HEK293 (cell line): ENCODE results near the gene PSMA7.

Experiments used
- CTCF ChIA-PET: fragments of 350-600 bp; formaldehyde crosslinking; extraction: SDS; loops from one replicate; lab custom pipeline; 2021; ENCODE audit warnings: antibody characterized with exemption; lab: Yijun Ruan, JAX
- POLR2A ChIA-PET: fragments of 300-600 bp; formaldehyde crosslinking; extraction: SDS; loops from one replicate; lab custom pipeline; 2020; ENCODE audit warnings: antibody characterized with exemption, inconsistent platforms; lab: Yijun Ruan, JAX
- H3K27ac ChIP-seq: fragments of 200-500 bp; sonication (Bioruptor generic); 2 replicates; pipeline ENCODE4 v1.5.1; 2014; ENCODE audit warnings: low read depth, low read length, control low read depth, inconsistent platforms; ENCODE audit errors: extremely low read depth
- H3K36me3 ChIP-seq, 2 experiments: fragments of 200-500 bp in 1 of 2; sonication (Bioruptor generic) in 1 of 2; 1 replicate in 1 of 2; 2 replicates in 1 of 2; pipeline ENCODE4 v1.5.1; 2014 to 2017; ENCODE audit warnings: inconsistent platforms in 2 of 2, low read length in 2 of 2; ENCODE audit not compliant: control insufficient read depth in 2 of 2, insufficient read depth in 1 of 2
- H3K4me1 ChIP-seq: fragments of 200-500 bp; sonication (Bioruptor generic); 2 replicates; pipeline ENCODE4 v1.5.1; 2014; ENCODE audit warnings: mild to moderate bottlenecking, low read length, inconsistent platforms; ENCODE audit not compliant: control insufficient read depth, insufficient read depth
- H3K4me3 ChIP-seq: 2 replicates; pipeline ENCODE4 v1.5.1; 2011; ENCODE audit warnings: low read depth, mild to moderate bottlenecking, control low read depth, low read length, moderate library complexity
- H3K9me3 ChIP-seq: fragments of 200-500 bp; sonication (Bioruptor generic); 2 replicates; pipeline ENCODE4 v1.5.1; 2014; ENCODE audit warnings: low read depth, low read length, inconsistent platforms; ENCODE audit not compliant: control insufficient read depth, insufficient read depth
- EGR2 ChIP-seq: fragments of 450-650 bp; formaldehyde crosslinking; IDR thresholded peaks from 2 replicates; pipeline ENCODE4 v1.5.1; 2016; ENCODE audit warnings: low read depth, missing biosample characterization, missing genetic modification characterization
- PATZ1 ChIP-seq: fragments of 450-650 bp; formaldehyde crosslinking; IDR thresholded peaks from 2 replicates; pipeline ENCODE4 v1.5.1; 2016; ENCODE audit warnings: missing biosample characterization, missing genetic modification characterization
- PRDM10 ChIP-seq: fragments of 450-650 bp; formaldehyde crosslinking; IDR thresholded peaks from 2 replicates; pipeline ENCODE4 v1.5.1; 2016; ENCODE audit warnings: missing biosample characterization, missing genetic modification characterization
- TCF7L2 ChIP-seq: IDR thresholded peaks from 2 replicates; pipeline ENCODE4 v1.6.1; 2011; ENCODE audit warnings: low read depth, mild to moderate bottlenecking, inconsistent platforms, low read length, moderate library complexity, borderline replicate concordance
- ZBTB1 ChIP-seq: fragments of 450-650 bp; formaldehyde crosslinking; IDR thresholded peaks from 2 replicates; pipeline ENCODE4 v1.5.1; 2016; ENCODE audit warnings: missing biosample characterization, missing genetic modification characterization
- ZBTB11 ChIP-seq: fragments of 450-650 bp; formaldehyde crosslinking; conservative IDR thresholded peaks from 2 replicates; pipeline ENCODE4 v1.5.1; 2016; ENCODE audit warnings: low read depth, missing biosample characterization, missing genetic modification characterization
- ZFP37 ChIP-seq: fragments of 450-650 bp; formaldehyde crosslinking; IDR thresholded peaks from 2 replicates; pipeline ENCODE4 v1.5.1; 2016; ENCODE audit warnings: missing biosample characterization, missing genetic modification characterization
- ZNF114 ChIP-seq: fragments of 450-650 bp; formaldehyde crosslinking; IDR thresholded peaks from 2 replicates; pipeline ENCODE4 v1.5.0; 2017; ENCODE audit warnings: missing biosample characterization, missing genetic modification characterization
- ZNF148 ChIP-seq: fragments of 450-650 bp; formaldehyde crosslinking; IDR thresholded peaks from 2 replicates; pipeline ENCODE4 v1.5.0; 2017; ENCODE audit warnings: missing biosample characterization, missing genetic modification characterization, borderline replicate concordance
- ZNF174 ChIP-seq: fragments of 450-650 bp; formaldehyde crosslinking; IDR thresholded peaks from 2 replicates; pipeline ENCODE4 v1.5.0; 2017; ENCODE audit warnings: missing biosample characterization, mild to moderate bottlenecking, missing genetic modification characterization
- ZNF266 ChIP-seq: fragments of 450-650 bp; formaldehyde crosslinking; IDR thresholded peaks from 2 replicates; pipeline ENCODE4 v1.5.1; 2016; ENCODE audit warnings: missing biosample characterization, missing genetic modification characterization, low read depth
- ZNF394 ChIP-seq: fragments of 450-650 bp; formaldehyde crosslinking; IDR thresholded peaks from 2 replicates; pipeline ENCODE4 v1.5.1; 2016; ENCODE audit warnings: missing biosample characterization, missing genetic modification characterization, mild to moderate bottlenecking, moderate library complexity, borderline replicate concordance
- ZNF398 ChIP-seq: fragments of 450-650 bp; formaldehyde crosslinking; IDR thresholded peaks from 2 replicates; pipeline ENCODE4 v1.5.1; 2017; ENCODE audit warnings: missing biosample characterization, missing genetic modification characterization
- ZNF404 ChIP-seq: fragments of 450-650 bp; formaldehyde crosslinking; IDR thresholded peaks from 2 replicates; pipeline ENCODE4 v1.5.1; 2017; ENCODE audit warnings: missing biosample characterization, missing genetic modification characterization
- ZNF549 ChIP-seq: fragments of 450-650 bp; IDR thresholded peaks from 2 replicates; pipeline ENCODE4 v1.5.1; 2018; ENCODE audit warnings: missing biosample characterization, missing genetic modification characterization, mild to moderate bottlenecking, inconsistent platforms, moderate library complexity
- ZNF560 ChIP-seq: fragments of 450-650 bp; formaldehyde crosslinking; IDR thresholded peaks from 2 replicates; pipeline ENCODE4 v1.5.1; 2017; ENCODE audit warnings: missing biosample characterization, missing genetic modification characterization, borderline replicate concordance
- ZNF571 ChIP-seq: fragments of 450-650 bp; formaldehyde crosslinking; IDR thresholded peaks from 2 replicates; pipeline ENCODE4 v1.5.0; 2017; ENCODE audit warnings: missing biosample characterization, missing genetic modification characterization
- ZNF580 ChIP-seq: fragments of 450-650 bp; formaldehyde crosslinking; IDR thresholded peaks from 2 replicates; pipeline ENCODE4 v1.5.1; 2016; ENCODE audit warnings: missing biosample characterization, missing genetic modification characterization
- ZNF600 ChIP-seq: fragments of 450-650 bp; formaldehyde crosslinking; IDR thresholded peaks from 2 replicates; pipeline ENCODE4 v1.5.1; 2016; ENCODE audit warnings: missing biosample characterization, missing genetic modification characterization
- ZNF776 ChIP-seq: fragments of 450-650 bp; formaldehyde crosslinking; IDR thresholded peaks from 2 replicates; pipeline ENCODE4 v1.5.0; 2017; ENCODE audit warnings: missing biosample characterization, missing genetic modification characterization, borderline replicate concordance

The PSMA7 gene

GRCh38 chr20:62151225-62151624 lies 8.0 kb upstream of the PSMA7 start:
- H3K36me3 ChIP-seq, result peaks cover 0 to 13% of the 10 kb centered on the region in 2 experiments; a peak in 1 of 3 replicates
- H3K4me3 ChIP-seq, result no peak overlapping the region
- H3K27ac ChIP-seq, result no peak overlapping the region
- TF ChIP-seq ZNF600 (tag by site-specific recombination) (no peak), TCF7L2 (no peak), ZNF560 (tag by site-specific recombination) (no peak), ZNF394 (tag by site-specific recombination) (no peak), ZBTB11 (no peak), ZNF398 (tag by site-specific recombination) (no peak), PRDM10 (tag by site-specific recombination) (no peak), ZFP37 (no peak), ZNF580 (tag by site-specific recombination) (no peak), ZNF549 (no peak), ZNF571 (tag by site-specific recombination) (no peak), ZNF266 (tag by site-specific recombination) (no peak), EGR2 (tag by site-specific recombination) (no peak), ZNF404 (tag by site-specific recombination) (no peak), PATZ1 (tag by site-specific recombination) (no peak), ZNF114 (tag by site-specific recombination) (no peak), ZNF776 (no peak), ZBTB1 (tag by site-specific recombination) (no peak), ZNF148 (tag by site-specific recombination) (no peak), ZNF174 (no peak)
- TF ChIP-seq, all 188 proteins: peak for 0
- POLR2A ChIA-PET, result no interaction called here
- CTCF ChIA-PET, result no interaction called here
- H3K9me3 ChIP-seq, result no peaks in the 10 kb centered on the region
- no peaks in the 10 kb centered on the region for H3K4me1 ChIP-seq
